ENCODE data around the gene TRIM44. TPM values are rescaled to one million over a fixed set of nuclear protein-coding genes. Genes with fewer than 3 reads are reported as not detected.

TRIM44 gene
- total RNA-seq, 2 donors from 2014 or later, result 30.6 to 33.2 TPM

GRCh38 chr11:35794850-35795249 lies 132.3 kb downstream of the TRIM44 start:
- H3K4me3 ChIP-seq, result no peak overlapping the region
- no peaks in the 10 kb centered on the region for H3K9me3 ChIP-seq
- no peak overlapping the region for H3K27ac ChIP-seq
- TF ChIP-seq POLR2AphosphoS5 (IDR thresholded peaks at IDR 0.05), result no peak
- no peak for TF ChIP-seq POLR2A (IDR thresholded peaks at IDR 0.05)
- TF ChIP-seq CTCF (IDR thresholded peaks at IDR 0.05), result no peak
- H3K27me3 ChIP-seq (replicated peaks; ENCODE audit: insufficient read depth), result no peaks in the 10 kb centered on the region
- WGBS, result 93% methylated on average over 3 of the region's 3 CpGs
- H3K36me3 ChIP-seq, result no peaks in the 10 kb centered on the region
- DNase-seq (ENCODE audit: low spot score), result no peak
- intact Hi-C loops (cut with DNase I), result no loop called here
- no peaks in the 10 kb centered on the region for H3K4me1 ChIP-seq (replicated peaks)

- Histone ChIP-seq H3K4me1 (replicated peaks) (no peaks in the 10 kb centered on the region), H3K4me3 (no peak overlapping the region), H3K9me3 (no peaks in the 10 kb centered on the region), H3K27ac (no peak overlapping the region), H3K27me3 (replicated peaks; ENCODE audit: insufficient read depth) (no peaks in the 10 kb centered on the region), H3K36me3 (no peaks in the 10 kb centered on the region)
- 51% methylated on average over 3 of the region's 3 CpGs for WGBS
- TF ChIP-seq POLR2AphosphoS5 (IDR thresholded peaks at IDR 0.05) (no peak), CTCF (IDR thresholded peaks at IDR 0.05) (no peak), POLR2A (IDR thresholded peaks at IDR 0.05) (no peak)
- DNase-seq (ENCODE audit: low spot score), result no peak
- intact Hi-C loops (cut with DNase I), result no loop called here
Observed at GRCh38 chr11:35796562-35796961, 134.0 kb downstream of the TRIM44 start.

- TF ChIP-seq CTCF (IDR thresholded peaks at IDR 0.05) (no peak), POLR2A (IDR thresholded peaks at IDR 0.05) (no peak), POLR2AphosphoS5 (IDR thresholded peaks at IDR 0.05) (no peak)
- DNase-seq (ENCODE audit: low spot score), result no peak
- Histone ChIP-seq H3K27ac (no peak overlapping the region), H3K9me3 (no peaks in the 10 kb centered on the region), H3K4me3 (no peak overlapping the region), H3K4me1 (replicated peaks) (no peaks in the 10 kb centered on the region), H3K36me3 (no peaks in the 10 kb centered on the region), H3K27me3 (replicated peaks; ENCODE audit: insufficient read depth) (no peaks in the 10 kb centered on the region)
- intact Hi-C loops (cut with DNase I), result no loop called here
Observed at GRCh38 chr11:35798423-35798822, 135.8 kb downstream of the TRIM44 start.

GRCh38 chr11:35798983-35799382 lies 136.4 kb downstream of the TRIM44 start:
- no peaks in the 10 kb centered on the region for H3K27me3 ChIP-seq (replicated peaks; ENCODE audit: insufficient read depth)
- H3K36me3 ChIP-seq, result no peaks in the 10 kb centered on the region
- no peaks in the 10 kb centered on the region for H3K4me1 ChIP-seq (replicated peaks)
- peak; percentile 56 for DNase-seq (ENCODE audit: low spot score)
- no peak overlapping the region for H3K4me3 ChIP-seq
- intact Hi-C loops (cut with DNase I), result no loop called here
- TF ChIP-seq POLR2AphosphoS5 (IDR thresholded peaks at IDR 0.05) (peak; percentile 15), POLR2A (IDR thresholded peaks at IDR 0.05) (no peak)
- H3K9me3 ChIP-seq, result no peaks in the 10 kb centered on the region
- 41% methylated on average over 1 of the region's 1 CpG for WGBS
- no peak overlapping the region for H3K27ac ChIP-seq

- Histone ChIP-seq H3K4me1 (replicated peaks) (no peaks in the 10 kb centered on the region), H3K27ac (no peak overlapping the region), H3K27me3 (replicated peaks; ENCODE audit: insufficient read depth) (no peaks in the 10 kb centered on the region), H3K36me3 (no peaks in the 10 kb centered on the region), H3K4me3 (no peak overlapping the region), H3K9me3 (no peaks in the 10 kb centered on the region)
- DNase-seq (ENCODE audit: low spot score), result no peak
- intact Hi-C loops (cut with DNase I), result no loop called here
- TF ChIP-seq POLR2A (IDR thresholded peaks at IDR 0.05), result no peak
- TF ChIP-seq CTCF (IDR thresholded peaks at IDR 0.05), result no peak
- no peak for TF ChIP-seq POLR2AphosphoS5 (IDR thresholded peaks at IDR 0.05)
- WGBS, result 86% methylated on average over 3 of the region's 3 CpGs
Observed at GRCh38 chr11:35799655-35800054, 137.1 kb downstream of the TRIM44 start.
